Transverse colon (tissue), 4 donors: ENCODE results near the gene SPATA2L. TPM values are rescaled to one million over a fixed set of nuclear protein-coding genes. Genes with fewer than 3 reads are reported as not detected.

Experiments
- DNase-seq: peaks from one replicate; pipeline ENCODE4 v3.0.0-alpha.2; 2019
- H3K27ac ChIP-seq, 4 donors: fragments of 200-600 bp; sonication (generic); 2 replicates each; pipeline ENCODE4 v1.5.1; 2016 to 2018; ENCODE audit warnings: inconsistent platforms in 4 of 4
- H3K27me3 ChIP-seq: fragments of 200-600 bp; sonication (generic); 2 replicates; pipeline ENCODE4 v1.5.1; 2017; ENCODE audit warnings: inconsistent platforms
- H3K36me3 ChIP-seq, 4 donors: fragments of 200-600 bp; sonication (generic); 2 replicates each; pipeline ENCODE4 v1.5.1; 2017 to 2019; ENCODE audit warnings: inconsistent platforms in 4 of 4
- H3K4me1 ChIP-seq, 4 donors: fragments of 200-600 bp; sonication (generic); 2 replicates each; pipeline ENCODE4 v1.5.1; 2017 to 2020; ENCODE audit warnings: inconsistent platforms in 4 of 4
- H3K4me3 ChIP-seq, 4 donors: fragments of 200-600 bp; sonication (generic); 1 replicate in 1 of 4; 2 replicates in 3 of 4; pipeline versions ENCODE4 v1.5.1 to v1.6.1; 2017 to 2019; ENCODE audit warnings: inconsistent platforms in 4 of 4
- H3K9me3 ChIP-seq, 2 donors: fragments of 200-600 bp; sonication (generic); 2 replicates each; pipeline ENCODE4 v1.5.1; 2017 to 2019; ENCODE audit warnings: inconsistent platforms in 2 of 2
- EP300 ChIP-seq: sonication (generic); formaldehyde crosslinking; IDR thresholded peaks from one replicate; pipeline ENCODE4 v1.6.1; 2017; ENCODE audit warnings: antibody characterized with exemption, low read depth
- POLR2A ChIP-seq: fragments of 450-650 bp; IDR thresholded peaks from one replicate; pipeline ENCODE4 v1.6.1; 2016; ENCODE audit warnings: antibody characterized with exemption, mild to moderate bottlenecking, moderate library complexity
- POLR2AphosphoS5 ChIP-seq, 3 donors: sonication (generic); formaldehyde crosslinking; IDR thresholded peaks; one replicate each; pipeline ENCODE4 v1.6.1; 2016; ENCODE audit warnings: antibody characterized with exemption in 3 of 3
- WGBS, 2 donors: methylation state at CpG; one replicate each; pipeline ENCODE4 v1.1.5; 2018; ENCODE audit warnings: low coverage in 1 of 2; 5-methylcytosine and 5-hydroxymethylcytosine counted together
- in situ Hi-C, 4 donors: fragments of 200-750 bp; cut with MboI; loops; one replicate each; pipeline versions ENCODE4 v1.15.0 to v1.15.1; 2017; ENCODE audit warnings: low sequenced_read_pairs in 3 of 4, low pct_ligation_motif_present in 1 of 4, low pct_unique_long_range_greater_than_20kb in 1 of 4
- intact Hi-C: fragments of 100-400 bp; cut with DNase I; formaldehyde crosslinking; loops from one replicate; pipeline ENCODE4 v1.15.1; 2023; ENCODE audit warnings: low total_unique reads
- total RNA-seq, 4 donors: library from RNA; depleted of rRNA; stranded (reverse); fragments of >200 nt; gene quantifications; one replicate each; pipeline ENCODE4 v1.1.0, GENCODE V29; 2016
- TF ChIP-seq, protein P1 (sequence below), 5 experiments: fragments of 200-600 bp in 3 of 5; fragments of 450-650 bp in 2 of 5; sonication (generic) in 3 of 5; IDR thresholded peaks; 1 replicate in 2 of 5; 2 replicates in 3 of 5; pipeline ENCODE4 v1.5.1; 2016 to 2017; ENCODE audit warnings: antibody characterized with exemption in 5 of 5, inconsistent platforms in 3 of 5, mild to moderate bottlenecking in 2 of 5, moderate library complexity in 1 of 5

The SPATA2L gene
- total RNA-seq, 4 donors from 2014 or later, result 30.8 to 83.0 (median 60.6) TPM

DNA sequence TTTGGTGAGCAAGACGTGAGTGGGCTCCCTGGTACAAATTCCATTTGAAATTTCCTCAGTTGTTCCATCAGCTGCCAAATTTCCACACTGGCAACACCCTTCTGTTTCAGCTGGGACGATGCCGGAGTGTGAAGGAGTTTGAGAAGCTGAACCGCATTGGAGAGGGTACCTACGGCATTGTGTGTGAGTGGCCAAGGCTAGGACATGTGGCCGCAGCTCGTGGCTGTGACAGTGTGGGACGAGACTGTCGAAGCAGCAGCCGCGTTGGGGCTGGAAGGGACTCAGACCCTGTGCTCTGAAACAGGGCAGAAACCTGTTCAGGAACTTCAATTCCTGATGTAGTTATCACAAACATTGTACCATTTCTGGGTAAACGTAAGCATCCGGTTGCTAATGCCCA is 12.4 kb downstream of the SPATA2L start:
- Histone ChIP-seq H3K27ac (no peak overlapping the region), H3K9me3 (no peaks in the 10 kb centered on the region), H3K36me3 (peaks cover 0 to 22% (median 9%) of the 10 kb centered on the region in 4 donors), H3K4me1 (peaks cover 6 to 26% (median 15%) of the 10 kb centered on the region in 4 donors), H3K4me3 (no peak overlapping the region), H3K27me3 (no peaks in the 10 kb centered on the region)
- WGBS, 2 donors, result 84 to 94% methylated on average over 8 to 13 of the region's 13 CpGs
- no peak for DNase-seq
- intact Hi-C loops (no loop called here), in situ Hi-C loops (no loop called here)
- no peak for TF ChIP-seq POLR2AphosphoS5 (IDR thresholded peaks at IDR 0.05)
- TF ChIP-seq, protein P1, sequence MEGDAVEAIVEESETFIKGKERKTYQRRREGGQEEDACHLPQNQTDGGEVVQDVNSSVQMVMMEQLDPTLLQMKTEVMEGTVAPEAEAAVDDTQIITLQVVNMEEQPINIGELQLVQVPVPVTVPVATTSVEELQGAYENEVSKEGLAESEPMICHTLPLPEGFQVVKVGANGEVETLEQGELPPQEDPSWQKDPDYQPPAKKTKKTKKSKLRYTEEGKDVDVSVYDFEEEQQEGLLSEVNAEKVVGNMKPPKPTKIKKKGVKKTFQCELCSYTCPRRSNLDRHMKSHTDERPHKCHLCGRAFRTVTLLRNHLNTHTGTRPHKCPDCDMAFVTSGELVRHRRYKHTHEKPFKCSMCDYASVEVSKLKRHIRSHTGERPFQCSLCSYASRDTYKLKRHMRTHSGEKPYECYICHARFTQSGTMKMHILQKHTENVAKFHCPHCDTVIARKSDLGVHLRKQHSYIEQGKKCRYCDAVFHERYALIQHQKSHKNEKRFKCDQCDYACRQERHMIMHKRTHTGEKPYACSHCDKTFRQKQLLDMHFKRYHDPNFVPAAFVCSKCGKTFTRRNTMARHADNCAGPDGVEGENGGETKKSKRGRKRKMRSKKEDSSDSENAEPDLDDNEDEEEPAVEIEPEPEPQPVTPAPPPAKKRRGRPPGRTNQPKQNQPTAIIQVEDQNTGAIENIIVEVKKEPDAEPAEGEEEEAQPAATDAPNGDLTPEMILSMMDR (IDR thresholded peaks at IDR 0.05), result no peak
- no peak for TF ChIP-seq POLR2A
- no peak for TF ChIP-seq EP300

DNA sequence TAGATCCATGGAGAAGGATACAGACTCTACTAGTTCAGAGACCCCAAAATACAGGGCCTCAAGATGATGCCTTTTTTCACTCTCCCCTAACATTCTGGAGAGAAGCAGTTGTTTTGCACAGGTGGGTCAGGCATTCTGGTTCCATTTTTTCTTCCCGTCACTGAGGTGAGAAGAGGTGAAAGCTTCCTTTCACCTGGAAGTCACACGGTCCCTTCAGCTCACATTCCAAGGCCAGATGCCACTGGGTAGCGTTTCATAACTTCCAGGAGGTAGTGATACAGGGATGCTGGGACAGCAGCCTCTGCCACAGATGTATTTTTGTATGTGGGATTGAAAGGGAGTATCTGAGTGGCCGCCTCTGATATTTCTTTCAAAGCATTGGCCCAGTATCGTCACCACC is 13.1 kb downstream of the SPATA2L start:
- Histone ChIP-seq H3K4me1 (peaks cover 6 to 26% (median 15%) of the 10 kb centered on the region in 4 donors), H3K4me3 (no peak overlapping the region), H3K27ac (peak overlapping the region; percentile 93 to 97 (median 96)), H3K36me3 (peaks cover 0 to 19% (median 9%) of the 10 kb centered on the region in 4 donors), H3K9me3 (no peaks in the 10 kb centered on the region), H3K27me3 (no peaks in the 10 kb centered on the region)
- in situ Hi-C loops, result no loop called here
- TF ChIP-seq POLR2AphosphoS5 (IDR thresholded peaks at IDR 0.05) (no peak), EP300 (no peak)
- DNase-seq, result no peak
- intact Hi-C loops, result no loop called here
- WGBS, 2 donors, result 71 to 88% methylated on average over 5 of the region's 5 CpGs

DNA sequence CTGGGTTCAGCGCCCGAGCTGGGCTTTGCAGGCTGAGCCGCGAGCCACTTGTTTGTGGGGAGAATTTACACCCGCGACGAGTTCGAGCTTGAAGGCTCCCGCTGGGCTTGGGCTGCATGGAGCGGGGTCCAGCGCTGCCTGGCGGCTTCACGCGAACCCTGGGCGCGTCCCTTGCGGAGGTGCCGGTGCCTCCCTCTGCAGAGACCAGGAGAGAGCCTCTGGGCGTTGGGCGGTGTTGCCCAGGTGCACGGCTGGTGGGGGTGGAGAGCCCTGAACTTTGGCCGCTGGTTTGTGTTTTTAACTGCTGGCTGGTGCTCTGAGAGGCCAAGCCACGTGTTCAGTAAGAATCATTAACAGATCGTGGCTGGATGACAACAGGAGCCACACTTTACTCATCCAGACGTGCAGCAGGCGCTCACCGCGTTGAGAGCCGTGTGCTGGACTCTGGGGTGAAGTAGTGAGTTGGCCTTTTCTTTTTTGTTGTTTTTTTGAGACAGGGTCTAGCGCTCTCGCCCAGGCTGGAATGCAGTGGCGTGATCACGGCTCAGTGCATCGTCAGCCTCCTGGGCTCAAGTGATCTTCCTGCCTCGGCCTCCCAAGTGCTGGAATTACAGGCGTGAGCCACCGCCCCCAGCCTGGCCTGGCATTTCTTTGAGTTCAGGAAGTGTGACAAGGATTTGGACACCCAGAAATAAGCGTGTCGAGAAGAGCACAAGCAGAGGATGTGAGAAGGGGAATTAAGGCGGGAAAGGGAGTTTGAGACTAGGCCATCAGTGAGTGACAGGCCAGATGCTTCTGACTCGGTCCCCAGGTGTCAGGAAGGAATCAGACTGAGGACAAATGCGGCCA is 14.2 kb downstream of the SPATA2L start:
- in situ Hi-C loops, result no loop called here
- Histone ChIP-seq H3K9me3 (no peaks in the 10 kb centered on the region), H3K27ac (peak overlapping the region; percentile 93 to 97 (median 96)), H3K36me3 (peaks cover 0 to 18% (median 6%) of the 10 kb centered on the region in 4 donors), H3K4me3 (peak overlapping the region; percentile 58 to 94 (median 88)), H3K4me1 (peaks cover 6 to 26% (median 15%) of the 10 kb centered on the region in 4 donors), H3K27me3 (no peaks in the 10 kb centered on the region)
- peak; percentile 90 for DNase-seq
- peak; percentile 86 for TF ChIP-seq POLR2A
- TF ChIP-seq, protein P1 (IDR thresholded peaks at IDR 0.05), result no peak
- no peak for TF ChIP-seq EP300
- TF ChIP-seq POLR2AphosphoS5 (IDR thresholded peaks at IDR 0.05), result peak; percentile 24 to 94 (median 90)
- WGBS, 2 donors, result 7 to 17% methylated on average over 9 to 33 of the region's 42 CpGs
- intact Hi-C loops, result no loop called here

DNA sequence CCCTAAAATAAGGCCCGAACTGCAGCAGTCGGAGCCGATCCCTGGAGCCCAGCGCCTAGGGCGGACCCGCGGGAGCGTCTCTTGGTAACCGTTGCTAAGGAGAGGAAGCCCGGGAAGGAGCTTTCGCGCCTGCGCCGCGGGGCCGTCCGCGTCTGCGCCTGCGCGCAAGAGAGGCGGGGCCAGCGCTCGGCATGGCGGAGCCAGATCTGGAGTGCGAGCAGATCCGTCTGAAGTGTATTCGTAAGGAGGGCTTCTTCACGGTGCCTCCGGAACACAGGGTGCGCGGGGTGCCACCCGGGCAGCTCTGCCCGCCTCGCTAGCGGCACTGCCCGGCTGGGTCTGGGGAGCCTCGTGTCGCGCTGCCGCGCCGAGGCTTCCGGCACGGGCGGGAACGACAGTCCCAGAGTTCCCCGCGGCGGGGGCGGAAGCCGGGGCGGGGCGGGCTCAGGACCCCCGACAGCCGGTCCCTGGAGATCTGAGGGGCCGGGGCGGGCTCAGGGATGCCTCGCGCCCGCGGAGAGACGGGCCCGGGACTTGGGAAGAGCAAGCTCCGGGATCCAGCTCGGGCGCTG is 14.9 kb downstream of the SPATA2L start, which contains the start of gene CDK10:
Gene CDK10 (plus strand): TSS at position 170 of the 572 bp plus-strand sequence. CDS start 22 bp downstream, at position 192.
- H3K36me3 ChIP-seq, result peaks cover 0 to 11% (median 3%) of the 10 kb centered on the region in 4 donors
- H3K27me3 ChIP-seq, result no peaks in the 10 kb centered on the region
- intact Hi-C loops (no loop called here), in situ Hi-C loops (no loop called here)
- peak; percentile 94 for DNase-seq
- peak within 1 kb of the TSS; percentile 58 to 94 (median 88) for H3K4me3 ChIP-seq
- peaks cover 6 to 26% (median 15%) of the 10 kb centered on the region in 4 donors for H3K4me1 ChIP-seq
- H3K9me3 ChIP-seq, result no peaks in the 10 kb centered on the region
- peak within 1 kb of the TSS; percentile 93 to 97 (median 96) for H3K27ac ChIP-seq
- TF ChIP-seq, protein P1 (IDR thresholded peaks at IDR 0.05), result peak in 1 of 5 experiments; percentile 18
- TF ChIP-seq POLR2A (peak; percentile 77), POLR2AphosphoS5 (IDR thresholded peaks at IDR 0.05) (peak; percentile 88 to 97 (median 93)), EP300 (no peak)
- WGBS, 2 donors, result 0% methylated on average over 38 of the region's 67 CpGs; no CpG with 5 or more reads in 1 of the 2 donors
